Cardiac muscle cell (in vitro differentiated cells and primary cell): ENCODE data around the gene DNTT. TPM values are rescaled to one million over a fixed set of nuclear protein-coding genes. Genes with fewer than 3 reads are reported as not detected.
A peak's percentile ranks its signal among the peaks of the same experiment; 100 is the strongest.

Source experiments
- DNase-seq, 2 donors: peaks; one replicate each; pipeline versions ENCODE4 v3.0.0 to v3.0.0-alpha.2; 2010 to 2017; ENCODE audit warnings: low read depth in 1 of 2, low spot score in 1 of 2
- H3K27ac ChIP-seq: fragments of 200-600 bp; sonication (generic); 2 replicates; pipeline ENCODE4 v1.5.1; 2016
- H3K27me3 ChIP-seq: fragments of 200-600 bp; sonication (generic); 2 replicates; pipeline ENCODE4 v1.6.0; 2016; ENCODE audit warnings: control low read depth
- H3K36me3 ChIP-seq: fragments of 200-600 bp; sonication (generic); 2 replicates; pipeline ENCODE4 v1.5.1; 2016; ENCODE audit warnings: control low read depth
- H3K4me1 ChIP-seq: fragments of 200-600 bp; sonication (generic); 2 replicates; pipeline ENCODE4 v1.8.1; 2017; ENCODE audit warnings: low read depth, mild to moderate bottlenecking, mixed run types
- H3K4me3 ChIP-seq: fragments of 200-600 bp; sonication (generic); 2 replicates; pipeline ENCODE4 v1.5.1; 2016; ENCODE audit warnings: mild to moderate bottlenecking
- H3K9me3 ChIP-seq: fragments of 200-600 bp; sonication (generic); 2 replicates; pipeline ENCODE4 v1.5.1; 2017; ENCODE audit warnings: low read depth, mild to moderate bottlenecking, control low read depth
- CTCF ChIP-seq: IDR thresholded peaks from 2 replicates; pipeline ENCODE4 v1.5.1; 2012; ENCODE audit warnings: low read depth, mild to moderate bottlenecking, low read length
- polyA plus RNA-seq: library from polyadenylated mRNA; unstranded; fragments of >200 nt; fragmentation: Nextera tagmentation; extraction: Ambion mirVana; gene quantifications from 2 replicates; pipeline ENCODE4 v1.2.1, GENCODE V29; 2016
- total RNA-seq: library from RNA; depleted of rRNA; stranded (reverse); fragments of >200 nt; gene quantifications from 2 replicates; pipeline ENCODE4 v1.2.3, GENCODE V29; 2016

The DNTT gene
- total and polyA plus RNA-seq, 2 experiments from 2014 or later, result not detected

- Histone ChIP-seq H3K36me3 (no peaks in the 10 kb centered on the region), H3K4me3 (no peak overlapping the region), H3K27me3 (no peaks in the 10 kb centered on the region), H3K9me3 (no peaks in the 10 kb centered on the region), H3K4me1 (peaks cover 25% of the 10 kb centered on the region), H3K27ac (no peak overlapping the region)
- peak; percentile 59 for DNase-seq
- TF ChIP-seq CTCF, result peak; percentile 45
These were observed 11.0 kb upstream of the DNTT start for GRCh38 chr10:96292971-96293920.

- no peak for TF ChIP-seq CTCF
- DNase-seq, result no peak
- peaks cover 10% of the 10 kb centered on the region for H3K4me1 ChIP-seq
- no peaks in the 10 kb centered on the region for H3K27me3 ChIP-seq
- no peak overlapping the region for H3K27ac ChIP-seq
- no peak overlapping the region for H3K4me3 ChIP-seq
- no peaks in the 10 kb centered on the region for H3K9me3 ChIP-seq
- H3K36me3 ChIP-seq, result no peaks in the 10 kb centered on the region
These were observed 8.8 kb upstream of the DNTT start for GRCh38 chr10:96295475-96295874.

- H3K27me3 ChIP-seq, result no peaks in the 10 kb centered on the region
- no peaks in the 10 kb centered on the region for H3K36me3 ChIP-seq
- H3K4me1 ChIP-seq, result peaks cover 8% of the 10 kb centered on the region
- no peaks in the 10 kb centered on the region for H3K9me3 ChIP-seq
- DNase-seq, result no peak
- no peak overlapping the region for H3K27ac ChIP-seq
- no peak overlapping the region for H3K4me3 ChIP-seq
- no peak for TF ChIP-seq CTCF
These were observed 6.7 kb upstream of the DNTT start for GRCh38 chr10:96297486-96297885.

GRCh38 chr10:96298362-96298761 lies 5.9 kb upstream of the DNTT start:
- Histone ChIP-seq H3K27ac (no peak overlapping the region), H3K36me3 (no peaks in the 10 kb centered on the region), H3K4me1 (peaks cover 8% of the 10 kb centered on the region), H3K27me3 (no peaks in the 10 kb centered on the region), H3K9me3 (no peaks in the 10 kb centered on the region), H3K4me3 (no peak overlapping the region)
- DNase-seq, result no peak
- no peak for TF ChIP-seq CTCF

GRCh38 chr10:96299383-96299782 lies 4.9 kb upstream of the DNTT start:
- no peak for TF ChIP-seq CTCF
- no peaks in the 10 kb centered on the region for H3K9me3 ChIP-seq
- peaks cover 8% of the 10 kb centered on the region for H3K4me1 ChIP-seq
- H3K36me3 ChIP-seq, result no peaks in the 10 kb centered on the region
- H3K27me3 ChIP-seq, result no peaks in the 10 kb centered on the region
- no peak for DNase-seq
- H3K27ac ChIP-seq, result no peak overlapping the region
- no peak overlapping the region for H3K4me3 ChIP-seq
